Panc1 (cell line): Measurements from ENCODE around the gene CSNK2A1.

Source experiments
- POLR2AphosphoS5 ChIP-seq: IDR thresholded peaks from 2 replicates; pipeline ENCODE4 v1.6.1; 2012; ENCODE audit warnings: mild to moderate bottlenecking, low read depth, low read length, moderate library complexity
- TCF7L2 ChIP-seq: IDR thresholded peaks from 2 replicates; pipeline ENCODE4 v1.6.1; 2011; ENCODE audit warnings: mild to moderate bottlenecking, low read depth, low read length, inconsistent platforms
- TF ChIP-seq, protein P1 (sequence below): fragments of 450-650 bp; IDR thresholded peaks from 2 replicates; pipeline ENCODE4 v1.5.1; 2017; ENCODE audit warnings: mild to moderate bottlenecking

DNA sequence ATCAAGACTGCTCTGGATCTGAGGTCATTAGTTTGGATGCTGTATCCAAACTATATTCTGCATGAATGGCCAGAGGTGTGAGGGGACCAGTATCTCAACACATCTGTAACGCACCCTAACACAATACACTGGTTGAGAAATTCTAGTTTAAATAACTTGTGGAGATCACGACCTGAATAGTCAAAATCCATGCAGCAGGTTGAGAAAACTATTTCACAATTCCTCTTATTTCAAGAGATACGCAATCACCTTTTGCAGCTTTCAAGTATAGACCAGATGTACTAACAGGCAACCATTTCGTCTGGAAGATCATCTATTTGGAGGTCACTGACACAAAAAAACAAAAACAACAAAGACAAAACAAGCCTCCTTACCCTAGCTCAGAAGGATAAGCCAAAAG is 11.1 kb downstream of the CSNK2A1 start:
- TF ChIP-seq, protein P1, sequence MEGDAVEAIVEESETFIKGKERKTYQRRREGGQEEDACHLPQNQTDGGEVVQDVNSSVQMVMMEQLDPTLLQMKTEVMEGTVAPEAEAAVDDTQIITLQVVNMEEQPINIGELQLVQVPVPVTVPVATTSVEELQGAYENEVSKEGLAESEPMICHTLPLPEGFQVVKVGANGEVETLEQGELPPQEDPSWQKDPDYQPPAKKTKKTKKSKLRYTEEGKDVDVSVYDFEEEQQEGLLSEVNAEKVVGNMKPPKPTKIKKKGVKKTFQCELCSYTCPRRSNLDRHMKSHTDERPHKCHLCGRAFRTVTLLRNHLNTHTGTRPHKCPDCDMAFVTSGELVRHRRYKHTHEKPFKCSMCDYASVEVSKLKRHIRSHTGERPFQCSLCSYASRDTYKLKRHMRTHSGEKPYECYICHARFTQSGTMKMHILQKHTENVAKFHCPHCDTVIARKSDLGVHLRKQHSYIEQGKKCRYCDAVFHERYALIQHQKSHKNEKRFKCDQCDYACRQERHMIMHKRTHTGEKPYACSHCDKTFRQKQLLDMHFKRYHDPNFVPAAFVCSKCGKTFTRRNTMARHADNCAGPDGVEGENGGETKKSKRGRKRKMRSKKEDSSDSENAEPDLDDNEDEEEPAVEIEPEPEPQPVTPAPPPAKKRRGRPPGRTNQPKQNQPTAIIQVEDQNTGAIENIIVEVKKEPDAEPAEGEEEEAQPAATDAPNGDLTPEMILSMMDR: no peak
- TF ChIP-seq TCF7L2: no peak
- no peak for TF ChIP-seq POLR2AphosphoS5
